Endometrial microvascular endothelial cells (primary cell): ENCODE data around the gene ZSWIM8. TPM values are rescaled to one million over a fixed set of nuclear protein-coding genes. Genes with fewer than 3 reads are reported as not detected.

Experiments used
- in situ Hi-C: cut with HindIII; loops from 2 replicates; pipeline ENCODE4 v1.10.0; 2017; ENCODE audit warnings: low sequenced_read_pairs, low pct_unique_long_range_greater_than_20kb; ENCODE audit errors: inconsistent ontology term
- total RNA-seq: library from RNA; depleted of rRNA; stranded (reverse); fragments of >200 nt; gene quantifications from one replicate; pipeline ENCODE4 v1.2.3, GENCODE V29; 2015; ENCODE audit errors: inconsistent ontology term

Gene ZSWIM8
- total RNA-seq, 1 donor from 2014 or later = 47.0 TPM

GRCh38 chr10:73809061-73809818, 23.8 kb downstream of the ZSWIM8 start:
- in situ Hi-C loops = no loop called here

- in situ Hi-C loops = no loop called here
Measured at GRCh38 chr10:73810358-73810734, 24.9 kb downstream of the ZSWIM8 start.

- in situ Hi-C loops = no loop called here
Measured at GRCh38 chr10:73810735-73811465, 25.5 kb downstream of the ZSWIM8 start.

GRCh38 chr10:73812657-73813056, 27.3 kb downstream of the ZSWIM8 start:
- in situ Hi-C loops = no loop called here

DNA sequence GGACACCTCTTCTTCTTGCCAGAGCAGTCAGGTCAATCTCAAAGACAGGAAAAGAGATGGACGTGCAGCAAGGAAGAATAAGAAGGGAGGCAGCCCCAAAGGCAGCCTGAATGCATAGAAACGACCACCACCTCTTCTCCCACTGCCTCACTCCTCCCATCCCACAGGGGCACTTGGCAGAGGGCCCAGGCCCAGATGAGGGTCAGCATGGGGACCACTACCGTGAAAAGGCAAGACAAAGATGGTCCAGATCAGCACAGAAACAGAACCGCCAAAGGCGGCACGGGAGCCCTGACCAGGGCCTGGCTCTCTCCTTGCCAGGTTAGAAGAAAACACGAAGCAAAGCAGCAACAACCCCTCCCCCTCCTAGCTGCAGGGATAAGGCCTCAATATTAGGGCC, 27.9 kb downstream of the ZSWIM8 start:
- in situ Hi-C loops = no loop called here

GRCh38 chr10:73814276-73814895, 29.0 kb downstream of the ZSWIM8 start:
- in situ Hi-C loops = no loop called here

GRCh38 chr10:73814896-73815718, 29.7 kb downstream of the ZSWIM8 start:
- in situ Hi-C loops = no loop called here

DNA sequence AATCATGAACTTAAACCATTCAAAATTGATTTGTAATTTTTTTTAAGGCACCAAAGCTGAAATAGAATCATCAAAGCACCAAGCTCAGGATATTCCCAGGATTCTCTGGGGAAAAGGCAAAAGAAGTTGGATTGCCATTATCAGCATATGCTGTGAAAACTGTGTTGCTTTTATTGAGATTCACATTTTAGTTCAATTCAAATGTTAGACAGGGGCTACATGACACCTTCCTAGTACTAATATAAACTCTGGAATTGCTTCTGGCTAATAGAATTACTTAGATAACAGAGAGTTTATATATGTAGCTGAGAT, 30.3 kb downstream of the ZSWIM8 start:
- in situ Hi-C loops = no loop called here

DNA sequence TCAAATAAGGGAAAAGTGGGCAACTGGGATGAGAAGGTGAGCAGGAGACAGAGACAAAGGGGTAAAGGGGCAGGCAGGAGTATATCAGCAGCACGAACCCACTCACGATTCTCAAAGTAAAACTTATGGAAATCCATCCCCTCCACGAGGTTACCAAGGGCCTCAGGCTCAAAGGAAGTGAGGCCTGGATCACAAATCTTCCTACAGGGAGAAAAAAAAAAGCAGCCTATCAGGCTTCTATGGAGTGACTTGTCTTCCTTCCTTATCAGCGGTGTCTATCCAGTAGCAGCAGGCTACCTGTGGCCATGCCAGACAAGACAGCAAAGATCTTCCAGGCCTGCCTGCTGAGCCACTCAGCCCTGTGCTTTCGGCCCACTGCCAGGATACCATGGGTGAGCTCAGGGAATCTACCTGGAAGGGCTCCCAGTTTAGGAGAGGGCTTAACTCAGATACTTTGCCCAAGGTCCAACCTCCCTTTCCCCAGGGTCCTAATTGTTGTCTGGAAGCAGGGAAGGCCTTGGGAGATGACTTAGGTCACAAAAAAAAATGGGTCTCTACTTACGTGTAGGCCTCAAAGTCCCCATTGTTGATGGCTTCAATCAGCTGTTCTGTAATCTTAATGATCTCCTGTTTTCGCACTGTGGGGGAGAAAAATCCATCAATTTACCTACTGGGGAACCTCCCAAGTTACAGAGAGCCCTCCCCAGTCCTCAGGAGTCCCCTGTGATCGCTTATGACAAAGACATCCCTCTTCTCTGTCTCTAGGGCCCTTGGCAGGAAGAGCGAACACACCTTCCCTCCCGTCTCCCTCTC, 31.7 kb downstream of the ZSWIM8 start:
- in situ Hi-C loops = no loop called here

DNA sequence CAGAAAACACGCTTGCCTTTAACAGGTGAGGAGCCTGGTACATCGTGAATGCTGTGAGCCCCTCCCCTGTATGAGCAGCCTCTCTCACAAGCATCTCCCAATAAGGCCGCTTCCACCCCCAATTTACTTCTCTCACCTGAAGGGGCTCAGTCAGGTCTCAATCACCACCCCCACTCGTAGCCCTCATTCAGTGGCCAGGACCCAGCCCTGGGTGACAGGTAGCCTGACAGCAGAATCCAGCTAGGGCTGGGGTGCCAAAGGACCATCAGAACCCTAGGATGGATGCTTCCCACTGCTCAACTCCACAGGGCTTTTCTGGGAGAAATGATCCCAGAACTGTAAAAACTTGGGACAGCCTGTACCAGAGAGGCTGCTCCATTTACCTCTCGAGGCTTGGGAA, 32.4 kb downstream of the ZSWIM8 start:
- in situ Hi-C loops = no loop called here

GRCh38 chr10:73818402-73818801, 33.0 kb downstream of the ZSWIM8 start:
- in situ Hi-C loops = no loop called here

- in situ Hi-C loops = no loop called here
Measured at GRCh38 chr10:73819081-73819480, 33.7 kb downstream of the ZSWIM8 start.

- in situ Hi-C loops = no loop called here
Measured at GRCh38 chr10:73819513-73820093, 34.2 kb downstream of the ZSWIM8 start.

GRCh38 chr10:73823391-73823790, 38.0 kb downstream of the ZSWIM8 start:
- in situ Hi-C loops = no loop called here

GRCh38 chr10:73824146-73824725, 38.8 kb downstream of the ZSWIM8 start:
- in situ Hi-C loops = no loop called here

DNA sequence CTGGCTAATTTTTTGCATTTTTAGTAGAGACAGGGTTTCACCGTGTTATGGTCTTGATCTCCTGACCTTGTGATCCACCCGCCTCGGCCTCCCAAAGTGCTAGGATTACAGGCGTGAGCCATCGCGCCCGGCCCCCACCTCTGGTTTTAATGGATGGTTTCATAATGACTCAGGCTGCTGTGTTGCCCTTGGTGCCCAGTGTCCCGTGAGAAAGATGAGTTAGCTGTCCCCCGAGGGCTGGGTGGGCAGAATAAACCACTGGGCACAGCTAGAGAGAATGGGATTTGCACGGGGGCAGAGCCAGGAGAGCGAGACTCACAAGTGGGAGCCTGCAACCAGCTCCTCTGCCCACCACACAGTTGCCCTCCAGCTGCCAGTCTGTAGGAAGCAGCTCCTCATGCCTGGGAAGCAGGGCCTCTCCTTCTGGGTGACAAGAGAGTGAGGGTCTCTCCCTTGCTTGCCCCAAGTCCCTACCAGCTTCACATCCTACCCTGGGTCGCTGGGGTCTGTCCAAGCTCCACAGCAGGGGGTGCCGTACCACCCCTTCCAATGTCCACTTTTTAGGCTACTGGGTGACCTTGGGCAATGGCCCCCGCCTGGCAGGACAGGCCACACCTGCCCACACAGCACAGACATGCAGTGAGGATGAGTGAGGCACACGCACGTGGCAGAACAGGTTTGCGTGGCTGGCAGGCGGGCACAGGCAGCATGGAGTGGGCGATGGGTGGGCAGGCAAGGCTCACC, 42.1 kb downstream of the ZSWIM8 start:
- in situ Hi-C loops = no loop called here

DNA sequence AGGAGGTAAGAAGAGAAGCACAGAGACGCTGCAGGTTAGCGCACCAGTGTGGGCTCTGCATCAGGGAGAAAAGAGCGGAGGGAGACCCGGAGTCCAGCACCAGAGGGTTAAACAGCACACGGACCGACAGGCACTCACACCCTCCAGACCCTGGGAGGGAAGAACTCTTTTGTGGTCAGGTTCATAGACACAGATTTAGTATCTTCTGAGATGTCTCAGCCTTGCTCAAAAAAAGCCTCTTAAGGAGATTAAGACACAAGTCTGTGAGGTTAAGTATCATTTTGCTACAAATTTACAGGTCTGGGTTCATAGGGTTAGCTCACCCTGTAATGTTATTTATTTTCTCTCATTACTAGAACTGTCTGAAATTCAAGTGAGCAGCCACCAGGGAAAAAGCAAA, 42.8 kb downstream of the ZSWIM8 start:
- in situ Hi-C loops = no loop called here
